ENCODE data around the gene CKM. TPM values are rescaled to one million over a fixed set of nuclear protein-coding genes. Genes with fewer than 3 reads are reported as not detected.

Gene CKM
- total and polyA plus RNA-seq, 7 experiments from 2014 or later = not detected

- intact Hi-C loops (cut with micrococcal nuclease) = no loop called here
- Mint-ChIP-seq H3K27me3 (peaks cover 6 to 18% (median 6%) of the 10 kb centered on the region in 5 donors), H3K4me1 (peaks cover 0 to 3% (median 0%) of the 10 kb centered on the region in 7 donors), H3K9me3 (no peaks in the 10 kb centered on the region), H3K36me3 (peaks cover 0 to 9% (median 4%) of the 10 kb centered on the region in 5 donors), H3K4me3 (no peak overlapping the region), H3K27ac (no peak overlapping the region)
- Histone ChIP-seq H3K36me3 (ENCODE audit: control insufficient read depth in 2 of 3, insufficient read depth in 3 of 3, low read length in 3 of 3) (peaks cover 0 to 43% (median 0%) of the 10 kb centered on the region in 3 experiments), H3K27me3 (ENCODE audit: control insufficient read depth in 2 of 2, insufficient read depth in 2 of 2, low read length in 2 of 2) (no peaks in the 10 kb centered on the region), H3K4me1 (ENCODE audit: control insufficient read depth in 2 of 2, insufficient read depth in 2 of 2, low read length in 2 of 2) (no peaks in the 10 kb centered on the region), H3K9me3 (ENCODE audit: control insufficient read depth in 2 of 3, low read length in 3 of 3) (no peaks in the 10 kb centered on the region), H3K27ac (ENCODE audit: low read depth, low read length) (no peak overlapping the region), H3K4me3 (ENCODE audit: low read length) (no peak overlapping the region)
- DNase-seq (no peak), ATAC-seq (no peak)
- CTCF ChIA-PET = no interaction called here
- POLR2A ChIA-PET = no interaction called here
Measured at GRCh38 chr19:45349430-45349941, 26.8 kb upstream of the CKM start.

- peaks cover 0 to 39% (median 0%) of the 10 kb centered on the region in 3 experiments for H3K36me3 ChIP-seq (ENCODE audit: control insufficient read depth in 2 of 3, insufficient read depth in 3 of 3, low read length in 3 of 3)
- intact Hi-C loops (cut with micrococcal nuclease) = no loop called here
- POLR2A ChIA-PET = no interaction called here
- no peak overlapping the region for H3K27ac Mint-ChIP-seq
- no peak for DNase-seq
- H3K27me3 ChIP-seq (ENCODE audit: control insufficient read depth in 2 of 2, insufficient read depth in 2 of 2, low read length in 2 of 2) = no peaks in the 10 kb centered on the region
- CTCF ChIA-PET = no interaction called here
- no peak overlapping the region for H3K4me3 ChIP-seq (ENCODE audit: low read length)
- H3K9me3 Mint-ChIP-seq = no peaks in the 10 kb centered on the region
- peaks cover 6 to 22% (median 11%) of the 10 kb centered on the region in 5 donors for H3K27me3 Mint-ChIP-seq
- peaks cover 0 to 6% (median 4%) of the 10 kb centered on the region in 5 donors for H3K36me3 Mint-ChIP-seq
- H3K4me1 ChIP-seq (ENCODE audit: control insufficient read depth in 2 of 2, insufficient read depth in 2 of 2, low read length in 2 of 2) = no peaks in the 10 kb centered on the region
- H3K4me3 Mint-ChIP-seq = no peak overlapping the region
- no peaks in the 10 kb centered on the region for H3K9me3 ChIP-seq (ENCODE audit: control insufficient read depth in 2 of 3, low read length in 3 of 3)
- ATAC-seq = no peak
- no peak overlapping the region for H3K27ac ChIP-seq (ENCODE audit: low read depth, low read length)
- peaks cover 0 to 3% (median 0%) of the 10 kb centered on the region in 7 donors for H3K4me1 Mint-ChIP-seq
Measured at GRCh38 chr19:45349126-45349415, 26.4 kb upstream of the CKM start.

- Mint-ChIP-seq H3K4me1 (peaks cover 0 to 3% (median 0%) of the 10 kb centered on the region in 7 donors), H3K4me3 (no peak overlapping the region), H3K36me3 (peaks cover 0 to 4% (median 3%) of the 10 kb centered on the region in 5 donors), H3K27ac (no peak overlapping the region), H3K27me3 (peaks cover 7 to 23% (median 14%) of the 10 kb centered on the region in 5 donors), H3K9me3 (no peaks in the 10 kb centered on the region)
- Histone ChIP-seq H3K9me3 (ENCODE audit: control insufficient read depth in 2 of 3, low read length in 3 of 3) (no peaks in the 10 kb centered on the region), H3K4me3 (ENCODE audit: low read length) (no peak overlapping the region), H3K4me1 (ENCODE audit: control insufficient read depth in 2 of 2, insufficient read depth in 2 of 2, low read length in 2 of 2) (no peaks in the 10 kb centered on the region), H3K27ac (ENCODE audit: low read depth, low read length) (no peak overlapping the region), H3K27me3 (ENCODE audit: control insufficient read depth in 2 of 2, insufficient read depth in 2 of 2, low read length in 2 of 2) (no peaks in the 10 kb centered on the region), H3K36me3 (ENCODE audit: control insufficient read depth in 2 of 3, insufficient read depth in 3 of 3, low read length in 3 of 3) (peaks cover 0 to 33% (median 0%) of the 10 kb centered on the region in 3 experiments)
- ATAC-seq (no peak), DNase-seq (no peak)
- intact Hi-C loops (cut with micrococcal nuclease) = no loop called here
- ChIA-PET POLR2A (no interaction called here), CTCF (no interaction called here)
Measured at GRCh38 chr19:45348367-45349125, 25.9 kb upstream of the CKM start.

- no peak overlapping the region for H3K4me3 ChIP-seq (ENCODE audit: low read length)
- Mint-ChIP-seq H3K27me3 (peaks cover 8 to 25% (median 16%) of the 10 kb centered on the region in 5 donors), H3K36me3 (no peaks in the 10 kb centered on the region), H3K27ac (no peak overlapping the region), H3K4me1 (peaks cover 0 to 3% (median 0%) of the 10 kb centered on the region in 7 donors), H3K4me3 (no peak overlapping the region), H3K9me3 (no peaks in the 10 kb centered on the region)
- ChIA-PET CTCF (no interaction called here), POLR2A (no interaction called here)
- H3K27ac ChIP-seq (ENCODE audit: low read depth, low read length) = no peak overlapping the region
- DNase-seq = no peak
- intact Hi-C loops (cut with micrococcal nuclease) = no loop called here
- no peaks in the 10 kb centered on the region for H3K4me1 ChIP-seq (ENCODE audit: control insufficient read depth in 2 of 2, insufficient read depth in 2 of 2, low read length in 2 of 2)
- peaks cover 0 to 26% (median 0%) of the 10 kb centered on the region in 3 experiments for H3K36me3 ChIP-seq (ENCODE audit: control insufficient read depth in 2 of 3, insufficient read depth in 3 of 3, low read length in 3 of 3)
- H3K27me3 ChIP-seq (ENCODE audit: control insufficient read depth in 2 of 2, insufficient read depth in 2 of 2, low read length in 2 of 2) = no peaks in the 10 kb centered on the region
- no peak for ATAC-seq
- H3K9me3 ChIP-seq (ENCODE audit: control insufficient read depth in 2 of 3, low read length in 3 of 3) = no peaks in the 10 kb centered on the region
Measured at GRCh38 chr19:45347570-45348366, 25.1 kb upstream of the CKM start.

- no peaks in the 10 kb centered on the region for H3K36me3 Mint-ChIP-seq
- H3K4me1 Mint-ChIP-seq = peaks cover 0 to 3% (median 0%) of the 10 kb centered on the region in 7 donors
- ATAC-seq (no peak), DNase-seq (no peak)
- peaks cover 0 to 13% (median 0%) of the 10 kb centered on the region in 3 experiments for H3K36me3 ChIP-seq (ENCODE audit: control insufficient read depth in 2 of 3, insufficient read depth in 3 of 3, low read length in 3 of 3)
- peaks cover 0 to under 1% of the 10 kb centered on the region in 2 donors for H3K27me3 ChIP-seq (ENCODE audit: control insufficient read depth in 2 of 2, insufficient read depth in 2 of 2, low read length in 2 of 2)
- H3K9me3 Mint-ChIP-seq = no peaks in the 10 kb centered on the region
- no peak overlapping the region for H3K4me3 ChIP-seq (ENCODE audit: low read length)
- H3K9me3 ChIP-seq (ENCODE audit: control insufficient read depth in 2 of 3, low read length in 3 of 3) = no peaks in the 10 kb centered on the region
- no peaks in the 10 kb centered on the region for H3K4me1 ChIP-seq (ENCODE audit: control insufficient read depth in 2 of 2, insufficient read depth in 2 of 2, low read length in 2 of 2)
- no peak overlapping the region for H3K27ac Mint-ChIP-seq
- H3K27me3 Mint-ChIP-seq = peaks cover 8 to 25% (median 16%) of the 10 kb centered on the region in 5 donors
- no peak overlapping the region for H3K27ac ChIP-seq (ENCODE audit: low read depth, low read length)
- ChIA-PET POLR2A (no interaction called here), CTCF (interaction anchor here (1.1 kb wide), 1 partner anchor 10 kb away, joined by 8 read pairs; no protein-coding TSS in a partner anchor)
- no peak overlapping the region for H3K4me3 Mint-ChIP-seq
- intact Hi-C loops (cut with micrococcal nuclease) = no loop called here
Measured at GRCh38 chr19:45346449-45346848, 23.8 kb upstream of the CKM start.

GRCh38 chr19:45345506-45345860 lies 22.8 kb upstream of the CKM start:
- Mint-ChIP-seq H3K4me3 (no peak overlapping the region), H3K27ac (no peak overlapping the region), H3K27me3 (peaks cover 8 to 25% (median 16%) of the 10 kb centered on the region in 5 donors), H3K36me3 (no peaks in the 10 kb centered on the region), H3K4me1 (peaks cover 0 to 3% (median 0%) of the 10 kb centered on the region in 7 donors), H3K9me3 (no peaks in the 10 kb centered on the region)
- no peak for DNase-seq
- H3K36me3 ChIP-seq (ENCODE audit: control insufficient read depth in 2 of 3, insufficient read depth in 3 of 3, low read length in 3 of 3) = peaks cover 0 to 3% (median 0%) of the 10 kb centered on the region in 3 experiments
- H3K4me3 ChIP-seq (ENCODE audit: low read length) = no peak overlapping the region
- peaks cover 0 to 6% of the 10 kb centered on the region in 2 donors for H3K27me3 ChIP-seq (ENCODE audit: control insufficient read depth in 2 of 2, insufficient read depth in 2 of 2, low read length in 2 of 2)
- ChIA-PET POLR2A (no interaction called here), CTCF (interaction anchor here (1.1 kb wide), 1 partner anchor 9 kb away, joined by 8 read pairs; no protein-coding TSS in a partner anchor)
- no peaks in the 10 kb centered on the region for H3K9me3 ChIP-seq (ENCODE audit: control insufficient read depth in 2 of 3, low read length in 3 of 3)
- no peaks in the 10 kb centered on the region for H3K4me1 ChIP-seq (ENCODE audit: control insufficient read depth in 2 of 2, insufficient read depth in 2 of 2, low read length in 2 of 2)
- ATAC-seq = no peak
- H3K27ac ChIP-seq (ENCODE audit: low read depth, low read length) = no peak overlapping the region
- intact Hi-C loops (cut with micrococcal nuclease) = no loop called here
